A673 (cell line): ENCODE data around the gene PLA2G4B. TPM values are rescaled to one million over a fixed set of nuclear protein-coding genes. Genes with fewer than 3 reads are reported as not detected.

Experiments
- BruUV-seq: library from RNA; stranded (reverse); fragments of 400-500 nt; replicated peaks from 2 replicates; lab custom pipeline; 2021; lab: Mats Ljungman, UMichigan
- CTCF ChIA-PET: fragments of 300-600 bp; sonication (Branson Sonifier 250); formaldehyde crosslinking; loops from one replicate; lab custom pipeline; 2022; ENCODE audit warnings: antibody characterized with exemption; lab: Charles Lee
- POLR2A ChIA-PET: fragments of 300-600 bp; sonication (Branson Sonifier 250); formaldehyde crosslinking; loops from one replicate; lab custom pipeline; 2022; ENCODE audit warnings: antibody characterized with exemption; ENCODE audit not compliant: low non-redundant PET; lab: Charles Lee
- DNase-seq: peaks from one replicate; pipeline ENCODE4 v3.0.0-alpha.2; 2015; ENCODE audit warnings: low spot score
- H3K27ac ChIP-seq: fragments of 200-600 bp; sonication (generic); 2 replicates; pipeline ENCODE4 v1.5.1; 2016; ENCODE audit warnings: mixed run types, low read depth, mild to moderate bottlenecking, mixed read lengths, antibody characterized with exemption, low read length; ENCODE audit not compliant: poor library complexity, severe bottlenecking
- H3K27me3 ChIP-seq: fragments of 200-600 bp; sonication (generic); replicated peaks from 2 replicates; pipeline ENCODE4 v1.6.1; 2017; ENCODE audit warnings: mixed run types, low read depth, mild to moderate bottlenecking, mixed read lengths, antibody characterized with exemption, low read length; ENCODE audit not compliant: insufficient read depth, poor library complexity
- H3K36me3 ChIP-seq: fragments of 200-600 bp; sonication (generic); 2 replicates; pipeline ENCODE4 v1.6.1; 2016; ENCODE audit warnings: mixed run types, mild to moderate bottlenecking, mixed read lengths, antibody characterized with exemption, low read length; ENCODE audit not compliant: insufficient read depth, poor library complexity, severe bottlenecking
- H3K4me1 ChIP-seq: fragments of 200-600 bp; sonication (generic); 2 replicates; pipeline ENCODE4 v1.6.1; 2017; ENCODE audit warnings: mixed run types, mild to moderate bottlenecking, mixed read lengths, antibody characterized with exemption, low read length; ENCODE audit not compliant: insufficient read depth, poor library complexity, severe bottlenecking
- H3K4me3 ChIP-seq: fragments of 200-600 bp; sonication (generic); 2 replicates; pipeline ENCODE4 v1.5.1; 2016; ENCODE audit warnings: low read depth, mixed run types, mild to moderate bottlenecking, mixed read lengths, low read length; ENCODE audit not compliant: poor library complexity, severe bottlenecking
- H3K9me3 ChIP-seq: fragments of 200-600 bp; sonication (generic); 2 replicates; pipeline ENCODE4 v1.6.1; 2016; ENCODE audit warnings: mixed run types, low read depth, mild to moderate bottlenecking, mixed read lengths, antibody characterized with exemption, low read length; ENCODE audit not compliant: poor library complexity, severe bottlenecking
- EZH2 ChIP-seq: fragments of 200-600 bp; sonication (generic); IDR thresholded peaks from 2 replicates; pipeline ENCODE4 v1.6.1; 2017; ENCODE audit warnings: borderline replicate concordance, low read depth, mild to moderate bottlenecking, mixed read lengths, antibody characterized with exemption, low read length; ENCODE audit not compliant: poor library complexity, severe bottlenecking
- intact Hi-C: fragments of 100-400 bp; cut with micrococcal nuclease; formaldehyde crosslinking; loops from one replicate; pipeline ENCODE4 v1.10.0; 2022; ENCODE audit not compliant: unreplicated experiment
- total RNA-seq: library from RNA; stranded (reverse); gene quantifications from 2 replicates; pipeline ENCODE4 v1.2.3, GENCODE V29; 2021
- TF ChIP-seq, protein P1 (sequence below): fragments of 300-800, 200-600 bp; sonication (generic); conservative IDR thresholded peaks from 2 replicates; pipeline ENCODE4 v1.5.1; 2017; ENCODE audit warnings: low read depth, mild to moderate bottlenecking, antibody characterized with exemption, low read length, moderate library complexity, mixed read lengths

Gene PLA2G4B
- total RNA-seq, 1 experiment from 2014 or later = 7.4 TPM

DNA sequence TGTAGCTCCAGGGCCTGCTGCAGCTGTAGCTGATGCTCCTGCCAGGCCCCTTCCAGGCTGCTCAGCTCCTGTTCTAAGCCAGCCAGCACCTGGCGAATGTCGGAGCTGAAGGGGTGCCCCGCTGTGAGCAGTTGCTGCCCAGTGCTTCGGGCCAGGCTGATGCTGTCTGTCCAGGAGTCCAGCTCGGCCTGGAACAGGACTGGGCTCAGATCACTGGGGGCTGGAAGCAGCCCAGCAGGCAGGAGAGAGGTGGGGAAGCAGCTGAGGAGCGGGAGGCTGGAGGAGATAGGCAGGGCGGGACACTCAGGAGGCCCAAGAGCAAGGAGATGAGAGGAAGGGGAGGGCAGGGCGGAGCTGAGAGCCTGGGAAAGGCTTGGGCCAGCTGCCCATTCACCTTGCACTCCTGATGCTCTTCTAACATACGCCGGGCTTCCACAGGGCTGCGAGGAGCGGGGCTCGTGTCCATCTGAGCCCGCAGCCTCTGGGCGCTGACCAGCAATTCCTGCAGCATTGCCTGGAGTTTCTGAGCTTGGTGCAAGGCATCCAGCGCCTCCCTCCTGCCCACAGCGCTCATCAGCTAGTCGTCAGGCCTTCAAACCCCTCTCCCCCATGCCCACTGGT, 23.2 kb downstream of the PLA2G4B start:
- intact Hi-C loops = no loop called here
- no peaks in the 10 kb centered on the region for H3K36me3 ChIP-seq
- no TSS peak for BruUV-seq
- DNase-seq = no peak
- peaks cover 7% of the 10 kb centered on the region for H3K4me1 ChIP-seq
- TF ChIP-seq, protein P1, sequence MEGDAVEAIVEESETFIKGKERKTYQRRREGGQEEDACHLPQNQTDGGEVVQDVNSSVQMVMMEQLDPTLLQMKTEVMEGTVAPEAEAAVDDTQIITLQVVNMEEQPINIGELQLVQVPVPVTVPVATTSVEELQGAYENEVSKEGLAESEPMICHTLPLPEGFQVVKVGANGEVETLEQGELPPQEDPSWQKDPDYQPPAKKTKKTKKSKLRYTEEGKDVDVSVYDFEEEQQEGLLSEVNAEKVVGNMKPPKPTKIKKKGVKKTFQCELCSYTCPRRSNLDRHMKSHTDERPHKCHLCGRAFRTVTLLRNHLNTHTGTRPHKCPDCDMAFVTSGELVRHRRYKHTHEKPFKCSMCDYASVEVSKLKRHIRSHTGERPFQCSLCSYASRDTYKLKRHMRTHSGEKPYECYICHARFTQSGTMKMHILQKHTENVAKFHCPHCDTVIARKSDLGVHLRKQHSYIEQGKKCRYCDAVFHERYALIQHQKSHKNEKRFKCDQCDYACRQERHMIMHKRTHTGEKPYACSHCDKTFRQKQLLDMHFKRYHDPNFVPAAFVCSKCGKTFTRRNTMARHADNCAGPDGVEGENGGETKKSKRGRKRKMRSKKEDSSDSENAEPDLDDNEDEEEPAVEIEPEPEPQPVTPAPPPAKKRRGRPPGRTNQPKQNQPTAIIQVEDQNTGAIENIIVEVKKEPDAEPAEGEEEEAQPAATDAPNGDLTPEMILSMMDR = no peak
- no peak for TF ChIP-seq EZH2
- H3K27ac ChIP-seq = no peak overlapping the region
- CTCF ChIA-PET = no interaction called here
- no peak overlapping the region for H3K4me3 ChIP-seq
- no peaks in the 10 kb centered on the region for H3K27me3 ChIP-seq
- no peaks in the 10 kb centered on the region for H3K9me3 ChIP-seq
- POLR2A ChIA-PET = no interaction called here

- Histone ChIP-seq H3K36me3 (no peaks in the 10 kb centered on the region), H3K4me3 (no peak overlapping the region), H3K27ac (no peak overlapping the region), H3K27me3 (no peaks in the 10 kb centered on the region), H3K9me3 (no peaks in the 10 kb centered on the region), H3K4me1 (peaks cover 7% of the 10 kb centered on the region)
- POLR2A ChIA-PET = no interaction called here
- BruUV-seq = no TSS peak
- peak; percentile 78 for DNase-seq
- intact Hi-C loops = no loop called here
- TF ChIP-seq, protein P1 = no peak
- no peak for TF ChIP-seq EZH2
- CTCF ChIA-PET = no interaction called here
Measured at GRCh38 chr15:41862515-41863116, 24.0 kb downstream of the PLA2G4B start.

DNA sequence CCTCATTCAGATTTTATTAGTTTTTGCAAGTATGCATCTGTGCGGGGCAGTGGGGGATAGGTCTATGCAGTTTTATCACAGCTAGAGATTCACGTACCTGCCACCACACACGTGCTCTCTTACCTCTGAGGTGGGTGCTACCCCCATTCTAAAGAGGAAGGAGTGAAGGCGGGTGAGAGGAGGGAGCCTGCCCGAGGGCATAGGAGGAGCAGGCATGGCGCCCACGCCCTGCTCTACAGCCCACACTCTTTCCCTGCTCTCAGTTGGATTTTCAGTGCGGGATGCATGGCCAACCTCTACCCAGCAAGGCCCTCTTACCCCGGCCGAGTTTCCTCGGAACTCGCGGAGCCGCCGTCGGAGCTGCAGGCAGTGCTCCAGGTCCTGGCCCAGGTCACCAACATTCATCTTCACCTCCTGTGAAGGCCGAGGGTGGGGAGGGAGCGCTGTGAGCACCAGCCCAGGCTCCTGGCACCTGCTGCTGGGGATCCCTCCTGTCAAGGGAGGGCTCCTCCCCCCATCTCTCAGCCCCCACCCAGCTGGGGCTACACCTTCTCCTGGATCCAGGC, 26.9 kb downstream of the PLA2G4B start:
- H3K4me1 ChIP-seq = peaks cover 7% of the 10 kb centered on the region
- H3K27ac ChIP-seq = no peak overlapping the region
- no peaks in the 10 kb centered on the region for H3K27me3 ChIP-seq
- intact Hi-C loops = no loop called here
- no peak for DNase-seq
- BruUV-seq = no TSS peak
- ChIA-PET CTCF (no interaction called here), POLR2A (no interaction called here)
- TF ChIP-seq, protein P1 = no peak
- TF ChIP-seq EZH2 = no peak
- no peak overlapping the region for H3K4me3 ChIP-seq
- no peaks in the 10 kb centered on the region for H3K36me3 ChIP-seq
- H3K9me3 ChIP-seq = no peaks in the 10 kb centered on the region
